BJ (cell line): ENCODE measurements around the gene CHAT. TPM values are rescaled to one million over a fixed set of nuclear protein-coding genes. Genes with fewer than 3 reads are reported as not detected.

ENCODE experiments used
- CTCF ChIA-PET: fragments of 350-600 bp; formaldehyde crosslinking; extraction: SDS; loops from one replicate; lab custom pipeline; 2021; ENCODE audit warnings: antibody characterized with exemption, inconsistent platforms; lab: Yijun Ruan, JAX
- POLR2A ChIA-PET: fragments of 300-600 bp; sonication (Branson Sonifier 250); formaldehyde crosslinking; extraction: SDS; loops from one replicate; lab custom pipeline; 2021; ENCODE audit warnings: antibody characterized with exemption; lab: Charles Lee
- DNase-seq: peaks from one replicate; pipeline ENCODE4 v3.0.0-alpha.2; 2011; ENCODE audit warnings: low read depth
- H3K27me3 ChIP-seq: 2 replicates; pipeline ENCODE4 v1.6.0; 2011; ENCODE audit warnings: low read length; ENCODE audit not compliant: control insufficient read depth, insufficient read depth
- H3K36me3 ChIP-seq: 2 replicates; pipeline ENCODE4 v1.5.1; 2011; ENCODE audit warnings: low read length; ENCODE audit not compliant: control insufficient read depth, insufficient read depth
- H3K4me3 ChIP-seq: 2 replicates; pipeline ENCODE4 v1.5.1; 2011; ENCODE audit warnings: low read depth, mild to moderate bottlenecking, control low read depth, low read length
- CTCF ChIP-seq: IDR thresholded peaks from 2 replicates; pipeline ENCODE4 v1.5.1; 2011; ENCODE audit warnings: low read depth, mild to moderate bottlenecking, control low read depth, inconsistent platforms, low read length, moderate library complexity; ENCODE audit not compliant: insufficient read depth
- polyA plus RNA-seq: library from polyadenylated mRNA; depleted of rRNA; stranded (reverse); fragments of >200 nt; gene quantifications from 2 replicates; pipeline ENCODE4 v1.2.3, GENCODE V29; 2011

CHAT gene
- polyA plus RNA-seq, 1 experiment, result not detected

- Histone ChIP-seq H3K4me3 (no peak overlapping the region), H3K27me3 (peaks cover 12% of the 10 kb centered on the region), H3K36me3 (no peaks in the 10 kb centered on the region)
- POLR2A ChIA-PET, result no interaction called here
- no peak for DNase-seq
- CTCF ChIA-PET, result no interaction called here
- TF ChIP-seq CTCF, result no peak
These were observed 10.8 kb downstream of the CHAT start for GRCh38 chr10:49624629-49625028.

DNA sequence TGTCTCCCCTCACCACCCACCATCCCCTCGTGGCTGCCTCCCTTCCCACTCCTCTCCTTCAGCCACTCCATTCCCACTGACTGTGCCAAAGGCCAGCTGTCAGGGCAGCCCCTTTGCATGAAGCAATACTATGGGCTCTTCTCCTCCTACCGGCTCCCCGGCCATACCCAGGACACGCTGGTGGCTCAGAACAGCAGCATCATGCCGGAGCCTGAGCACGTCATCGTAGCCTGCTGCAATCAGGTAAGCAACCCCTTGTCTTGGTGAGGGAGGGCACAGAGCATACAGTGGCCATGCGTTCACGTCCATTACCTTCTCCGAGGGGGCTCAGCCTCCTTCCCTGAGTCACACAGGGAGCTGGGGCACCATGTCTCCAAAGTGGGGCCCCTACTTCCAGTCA is 11.6 kb downstream of the CHAT start:
- Histone ChIP-seq H3K36me3 (no peaks in the 10 kb centered on the region), H3K4me3 (no peak overlapping the region), H3K27me3 (peaks cover 12% of the 10 kb centered on the region)
- no peak for TF ChIP-seq CTCF
- DNase-seq, result no peak
- CTCF ChIA-PET, result no interaction called here
- POLR2A ChIA-PET, result no interaction called here

- CTCF ChIA-PET, result no interaction called here
- POLR2A ChIA-PET, result no interaction called here
- DNase-seq, result no peak
- no peaks in the 10 kb centered on the region for H3K36me3 ChIP-seq
- no peak overlapping the region for H3K4me3 ChIP-seq
- no peak for TF ChIP-seq CTCF
- H3K27me3 ChIP-seq, result peaks cover 8% of the 10 kb centered on the region
These were observed 13.2 kb downstream of the CHAT start for GRCh38 chr10:49627038-49627437.

GRCh38 chr10:49627644-49628247 is 13.9 kb downstream of the CHAT start:
- no peak overlapping the region for H3K4me3 ChIP-seq
- no peak for TF ChIP-seq CTCF
- H3K36me3 ChIP-seq, result no peaks in the 10 kb centered on the region
- peaks cover 6% of the 10 kb centered on the region for H3K27me3 ChIP-seq
- POLR2A ChIA-PET, result no interaction called here
- CTCF ChIA-PET, result interaction anchor here (0.6 kb wide), 1 partner anchor 969 kb away, joined by 3 read pairs; no protein-coding TSS in a partner anchor
- DNase-seq, result no peak

DNA sequence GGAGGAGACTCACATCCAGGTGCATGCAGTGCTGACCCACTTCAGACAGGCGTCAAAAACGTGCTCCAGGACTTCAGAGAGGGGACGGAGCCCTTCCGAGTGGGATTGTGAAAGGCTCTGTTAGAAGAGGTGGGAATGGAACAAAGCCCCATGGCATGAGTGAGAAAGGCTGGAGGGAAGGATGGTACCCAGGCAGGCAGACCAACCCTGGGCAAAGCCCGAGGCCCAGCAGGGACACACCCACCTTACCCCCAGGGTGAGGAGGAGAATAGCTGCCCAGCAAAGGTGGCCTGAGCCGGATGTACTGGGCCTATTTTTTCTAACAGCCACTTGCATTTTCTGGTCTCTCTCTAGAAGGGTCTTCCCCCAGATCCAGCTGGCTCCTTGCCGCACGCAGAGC is 14.8 kb downstream of the CHAT start:
- ChIA-PET CTCF (no interaction called here), POLR2A (no interaction called here)
- Histone ChIP-seq H3K36me3 (no peaks in the 10 kb centered on the region), H3K4me3 (no peak overlapping the region), H3K27me3 (peaks cover 7% of the 10 kb centered on the region)
- TF ChIP-seq CTCF, result no peak
- no peak for DNase-seq
